ENCODE results near the gene TMEM121. TPM values are rescaled to one million over a fixed set of nuclear protein-coding genes. Genes with fewer than 3 reads are reported as not detected.

The TMEM121 gene
- total and polyA plus RNA-seq, 2 of the 8 experiments (the other 6 are each of a cell fraction or from before 2014, with no cell fraction given), result 1.9 TPM; not detected in 1

DNA sequence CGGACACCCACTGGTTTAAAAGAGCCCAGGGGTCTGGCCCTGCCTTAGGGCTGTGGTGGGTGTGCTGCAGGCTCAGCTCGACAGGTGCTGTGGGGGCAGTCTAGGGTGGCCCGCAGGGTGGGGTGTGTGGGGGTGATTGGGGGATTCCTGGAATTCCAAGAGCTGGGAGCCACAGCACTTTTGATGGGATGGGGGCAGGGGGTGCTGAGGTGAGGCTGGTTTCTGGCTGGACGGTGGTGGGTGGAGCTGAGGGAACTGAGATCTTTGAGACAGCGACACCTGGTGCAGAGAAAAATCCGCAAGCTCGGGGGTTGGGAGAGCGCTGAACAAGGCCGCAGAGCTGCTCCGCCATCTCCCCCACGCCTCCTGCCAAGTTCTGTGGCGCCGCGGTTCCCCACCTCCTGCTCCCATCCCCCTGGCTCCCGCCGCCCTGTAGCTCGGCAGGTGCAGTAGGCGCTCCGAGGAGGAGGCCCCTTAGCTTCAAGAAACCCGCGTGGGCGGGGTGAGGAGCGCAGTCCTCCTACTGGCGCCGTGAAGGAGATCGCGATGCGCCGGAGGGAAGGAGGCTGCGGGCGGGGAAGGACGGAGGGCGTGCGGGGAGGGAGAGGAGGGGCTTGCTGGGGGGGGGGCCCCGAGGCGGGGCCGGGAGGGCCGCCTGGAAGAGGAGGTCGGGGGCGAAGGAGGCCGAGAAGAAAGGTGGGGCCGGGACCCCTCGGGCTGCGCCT, 36.7 kb upstream of the TMEM121 start:
- 7% methylated on average over 14 of the region's 44 CpGs; no CpG with 5 or more reads in 1 of the 2 experiments for WGBS, 2 experiments (ENCODE audit: extremely low coverage in 1 of 2, insufficient coverage in 1 of 2, insufficient read length in 1 of 2, insufficient replicate concordance in 2 of 2, low coverage in 1 of 2, low lambda C conversion rate in 2 of 2, missing lambda C conversion rate in 1 of 2)
- FAIRE-seq (peak; percentile 92), DNase-seq (ENCODE audit: low read depth in 1 of 2, low spot score in 2 of 2) (peak in 1 of 2 experiments; percentile 85)
- H3K79me1 ChIP-seq (ENCODE audit: low read depth, low read length), result no peaks in the 10 kb centered on the region
- no peak overlapping the region for H2BK20ac ChIP-seq (ENCODE audit: low read length)
- no peaks in the 10 kb centered on the region for H3K9me3 ChIP-seq (ENCODE audit: insufficient read depth in 2 of 2, low read depth in 1 of 2, low read length in 1 of 2)
- peak overlapping the region; percentile 68 for H4K8ac ChIP-seq (ENCODE audit: extremely low read depth, insufficient read depth, low read length)
- H3K27me3 ChIP-seq (replicated peaks in 1 of 4; ENCODE audit: control insufficient read depth in 3 of 4, extremely low read depth in 1 of 4, insufficient read depth in 3 of 4, low read length in 3 of 4), result peaks cover 30 to 43% (median 42%) of the 10 kb centered on the region in 4 experiments
- H4K91ac ChIP-seq (replicated peaks; ENCODE audit: insufficient read length, low read length), result no peak overlapping the region
- H3K4ac ChIP-seq (replicated peaks; ENCODE audit: insufficient read length, low read depth, low read length), result no peak overlapping the region
- no peaks in the 10 kb centered on the region; a peak in 2 of 8 replicates for H3K36me3 ChIP-seq (ENCODE audit: control insufficient read depth in 2 of 4, insufficient read depth in 4 of 4, low read length in 3 of 4)
- no peak overlapping the region for H2AFZ ChIP-seq (ENCODE audit: low read length)
- H4K5ac ChIP-seq (ENCODE audit: insufficient read length, low read depth, low read length), result no peak overlapping the region
- no peaks in the 10 kb centered on the region for H3K79me2 ChIP-seq (ENCODE audit: control insufficient read depth in 1 of 2, insufficient read depth in 2 of 2, low read length in 2 of 2)
- no peak overlapping the region for H2BK15ac ChIP-seq (ENCODE audit: low read length)
- peak overlapping the region; percentile 48 for H3K18ac ChIP-seq (ENCODE audit: extremely low read depth, low read length)
- H4K20me1 ChIP-seq (replicated peaks in 1 of 2; ENCODE audit: control insufficient read depth in 1 of 2, insufficient read depth in 2 of 2, low read length in 2 of 2), result peaks cover 0 to 13% of the 10 kb centered on the region in 2 experiments
- ChIA-PET POLR2A (ENCODE audit: partially characterized antibody) (interaction anchor here (2.2 to 2.8 kb wide), 2 partner anchors 9 to 13 kb away, joined by 8 to 9 read pairs; no protein-coding TSS in a partner anchor), CTCF (ENCODE audit: partially characterized antibody) (interaction anchor here (0.6 to 2.6 kb wide), 27 partner anchors 9 to 710 kb away, joined by 3 to 33 read pairs (median 5); partner anchors contain the start of gene PACS2)
- H3K4me2 ChIP-seq (ENCODE audit: insufficient read depth in 1 of 2, low read depth in 2 of 2, low read length in 2 of 2), result peak overlapping the region; percentile 37 to 100
- H3K27ac ChIP-seq (ENCODE audit: low read depth, low read length), result no peak overlapping the region
- H3K4me1 ChIP-seq (replicated peaks in 1 of 4; ENCODE audit: control insufficient read depth in 3 of 4, insufficient read depth in 4 of 4, low read length in 3 of 4), result peaks cover 0 to 20% (median 5%) of the 10 kb centered on the region in 4 experiments; a peak in 5 of 7 replicates
- H3K23ac ChIP-seq (ENCODE audit: insufficient read length), result no peak overlapping the region
- no peak overlapping the region for H2BK12ac ChIP-seq (ENCODE audit: low read depth, low read length)
- H2AK5ac ChIP-seq (ENCODE audit: low read depth, low read length), result no peak overlapping the region
- no peak overlapping the region for H3K56ac ChIP-seq (replicated peaks; ENCODE audit: insufficient read length, low read depth, low read length)
- H3K4me3 ChIP-seq (ENCODE audit: extremely low read depth in 1 of 4, insufficient read depth in 2 of 4, low read depth in 3 of 4, low read length in 4 of 4), result peak overlapping the region; percentile 30 to 77 (median 56)
- H2BK5ac ChIP-seq (ENCODE audit: low read depth, low read length), result no peak overlapping the region
- no peak overlapping the region for H3K14ac ChIP-seq (ENCODE audit: insufficient read length)
- peaks cover 9% of the 10 kb centered on the region; the same call in 1 of the 2 replicates for H3K23me2 ChIP-seq (ENCODE audit: low read depth, low read length)
- H3K9ac ChIP-seq (replicated peaks in 1 of 4; ENCODE audit: extremely low read depth in 1 of 4, low read depth in 3 of 4, low read length in 3 of 4), result peak overlapping the region in 3 of 4 experiments; percentile 26 to 70 (median 53); a peak in 4 of 7 replicates
- no peak overlapping the region for H2BK120ac ChIP-seq (replicated peaks; ENCODE audit: low read depth, low read length)
- TF ChIP-seq SAP30 (IDR thresholded peaks at IDR 0.05; ENCODE audit: insufficient read depth, insufficient replicate concordance, low read length) (no peak), YY1 (IDR thresholded peaks at IDR 0.05; ENCODE audit: low read depth, low read length) (peak; percentile 68; the same call in 1 of the 2 replicates), MAX (IDR thresholded peaks at IDR 0.05) (peak; percentile 30; the same call in 1 of the 2 replicates), ASH2L (IDR thresholded peaks at IDR 0.05; ENCODE audit: low read length) (peak; percentile 49), BACH1 (IDR thresholded peaks at IDR 0.05; ENCODE audit: low read length) (peak; percentile 54; the same call in 1 of the 2 replicates), SP1 (IDR thresholded peaks at IDR 0.05; ENCODE audit: low read depth, low read length) (peak; percentile 62), PHF8 (conservative IDR thresholded peaks at IDR 0.05; ENCODE audit: low read depth, low read length) (0 out of 2 replicates have a peak, but pooled peaks have one; percentile 2), POLR2AphosphoS5 (IDR thresholded peaks at IDR 0.05; ENCODE audit: low read depth, low read length) (no peak), SIN3A (conservative IDR thresholded peaks at IDR 0.05 in 1 of 2, IDR thresholded peaks at IDR 0.05 in 1 of 2; ENCODE audit: low read depth in 1 of 2, low read length in 2 of 2) (peak in 1 of 2 experiments; percentile 64; a peak in 1 of 4 replicates), SUZ12 (IDR thresholded peaks at IDR 0.05; ENCODE audit: low read length) (no peak), GABPA (IDR thresholded peaks at IDR 0.05; ENCODE audit: borderline replicate concordance, insufficient read depth, low read length) (no peak; the same call in 1 of the 2 replicates)

Measured in H1 (cell line).